HG02852 (cell line): Measurements from ENCODE around the gene ZBTB5.
A peak's percentile ranks its signal among the peaks of the same experiment; 100 is the strongest.

Experiments used
- ATAC-seq: cut with Tn5 transposase; IDR thresholded peaks from one replicate; pipeline ENCODE4 v1.9.1; 2021; ENCODE audit warnings: mild to moderate bottlenecking, moderate library complexity; ENCODE audit not compliant: unreplicated experiment

Gene ZBTB5

DNA sequence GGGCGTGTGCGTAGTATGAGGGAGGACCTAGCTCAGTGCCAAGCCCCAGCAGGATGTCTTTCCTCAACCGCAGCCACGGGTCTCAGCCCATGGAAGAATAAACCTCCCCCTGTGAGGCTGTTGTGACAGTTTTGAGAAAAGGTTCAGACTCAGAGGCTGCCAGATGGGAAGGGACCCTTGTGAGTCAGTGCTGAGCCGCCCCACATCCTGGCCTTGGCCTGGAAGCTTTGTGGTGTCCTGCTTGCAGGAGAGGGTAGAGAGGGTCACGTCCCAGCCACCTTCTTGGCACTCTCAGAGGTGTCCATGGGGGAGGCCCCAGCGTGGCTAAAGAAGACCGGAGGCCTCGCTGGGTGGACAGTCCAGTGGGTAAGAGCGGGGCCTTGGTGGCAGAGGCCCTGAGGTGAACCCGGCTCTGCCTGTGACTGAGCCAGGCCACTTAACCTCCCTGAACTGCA lies 39.9 kb downstream of the ZBTB5 start:
- no peak for ATAC-seq

DNA sequence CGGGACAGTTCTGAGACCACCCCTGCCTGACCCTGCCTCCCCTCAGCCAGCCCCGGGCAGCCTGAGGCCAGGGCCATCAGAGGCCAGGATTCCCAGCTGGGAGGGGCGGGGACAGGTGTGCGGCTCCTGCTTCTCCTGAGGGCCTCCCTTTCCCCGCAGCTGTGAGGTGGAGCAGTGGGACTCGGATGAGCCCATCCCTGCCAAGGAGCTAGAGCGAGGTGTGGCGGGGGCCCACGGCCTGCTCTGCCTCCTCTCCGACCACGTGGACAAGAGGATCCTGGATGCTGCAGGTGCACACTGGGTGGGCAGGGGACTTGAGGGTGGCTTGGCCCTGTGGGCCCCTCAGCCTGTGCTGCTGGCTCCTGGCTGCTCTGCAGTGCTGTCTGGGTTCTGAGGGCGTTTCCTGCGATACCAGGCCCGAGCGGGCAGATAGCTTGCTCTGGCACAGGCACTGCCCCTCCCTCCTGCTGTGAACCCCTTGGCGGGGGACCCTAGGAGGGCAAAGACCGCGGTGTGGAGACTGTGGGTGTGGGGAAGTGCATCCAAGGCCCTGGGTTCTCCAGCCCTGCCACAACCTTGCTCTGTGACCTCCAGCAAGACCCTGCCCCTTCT lies 40.5 kb downstream of the ZBTB5 start:
- ATAC-seq: no peak

DNA sequence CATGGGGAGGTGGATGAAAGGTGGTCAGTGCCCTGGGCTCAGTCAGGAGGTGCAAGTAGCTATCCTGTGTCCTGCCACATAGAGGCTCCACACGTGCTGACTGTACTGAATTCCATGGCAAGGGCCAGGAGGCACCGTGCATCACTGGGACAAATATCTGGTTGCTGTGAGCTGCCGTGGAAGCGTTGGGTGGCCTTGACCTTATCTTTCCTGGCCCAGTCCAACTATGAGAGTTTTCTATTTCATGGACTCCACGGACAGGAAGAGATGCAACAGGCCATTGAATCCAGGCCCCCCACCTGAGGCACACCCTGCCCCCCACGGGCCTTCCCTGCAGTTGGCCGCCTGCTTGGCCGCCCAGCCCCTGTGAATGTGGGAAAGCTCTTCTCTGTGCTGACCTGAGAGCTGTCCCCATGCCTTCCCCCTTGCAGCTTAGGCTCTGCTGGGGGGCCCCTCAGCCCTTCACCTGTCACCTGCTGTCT lies 41.0 kb downstream of the ZBTB5 start:
- no peak for ATAC-seq

DNA sequence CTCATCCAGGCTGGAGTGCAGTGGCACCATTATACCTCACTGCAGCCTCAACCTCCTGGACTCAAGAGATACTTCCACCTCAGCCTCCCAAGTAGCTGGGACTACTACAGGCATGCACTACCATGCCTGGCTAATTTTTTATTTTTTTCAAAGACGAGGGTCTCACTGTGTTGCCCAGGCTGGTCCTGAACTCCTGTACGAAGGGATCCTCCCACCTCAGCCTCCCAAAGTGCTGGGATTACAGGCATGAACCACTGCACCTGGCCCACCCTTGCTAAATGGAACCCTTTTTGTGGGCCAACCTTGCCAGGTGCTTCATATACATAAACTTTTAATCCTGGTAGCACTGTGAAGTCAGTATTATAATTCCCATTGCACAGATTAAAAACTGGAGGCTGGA lies 41.7 kb downstream of the ZBTB5 start:
- no peak for ATAC-seq

DNA sequence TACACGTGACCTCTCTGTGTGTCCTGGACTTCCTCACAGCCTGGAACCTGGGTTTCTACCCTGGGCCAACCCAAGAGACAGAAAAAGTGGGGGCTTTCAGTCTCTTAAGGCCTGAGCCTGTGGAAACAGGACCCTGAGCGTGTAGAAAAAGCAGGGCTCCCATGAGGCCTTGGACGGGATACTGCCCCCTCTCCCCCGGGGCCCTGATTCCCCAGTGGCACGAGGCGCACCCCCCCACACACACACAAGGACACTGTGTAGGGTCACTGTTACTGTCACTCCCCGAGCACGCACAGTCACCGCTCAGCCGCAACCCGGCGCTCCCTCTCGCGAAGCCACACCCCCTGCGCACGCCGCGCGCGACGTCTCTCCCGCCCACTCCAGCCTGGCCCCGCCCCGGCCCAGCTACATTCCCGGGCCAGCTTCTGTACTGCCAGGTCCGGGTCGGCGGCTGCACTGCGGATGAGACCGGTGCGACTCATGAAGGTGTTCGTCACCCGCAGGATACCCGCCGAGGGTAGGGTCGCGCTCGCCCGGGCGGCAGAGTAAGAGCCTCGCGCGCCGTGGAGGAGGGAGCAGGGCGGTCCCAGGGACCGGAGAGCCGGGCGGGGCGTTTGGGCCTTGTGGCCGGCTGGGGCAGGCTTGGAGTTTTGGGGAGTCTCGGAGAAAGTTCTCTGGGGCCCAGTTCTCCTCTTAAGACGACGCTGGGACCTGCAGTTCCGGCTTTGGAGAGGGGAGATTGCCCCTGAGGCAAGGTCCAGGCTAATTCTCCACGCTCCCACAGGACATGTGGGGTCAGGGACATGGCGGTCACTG lies 42.8 kb downstream of the ZBTB5 start, which contains the start of gene GRHPR:
Gene GRHPR (plus strand): TSS at position 408 of the 816 bp plus-strand sequence. CDS start 55 bp downstream, at position 463.
- ATAC-seq: peak; percentile 92

DNA sequence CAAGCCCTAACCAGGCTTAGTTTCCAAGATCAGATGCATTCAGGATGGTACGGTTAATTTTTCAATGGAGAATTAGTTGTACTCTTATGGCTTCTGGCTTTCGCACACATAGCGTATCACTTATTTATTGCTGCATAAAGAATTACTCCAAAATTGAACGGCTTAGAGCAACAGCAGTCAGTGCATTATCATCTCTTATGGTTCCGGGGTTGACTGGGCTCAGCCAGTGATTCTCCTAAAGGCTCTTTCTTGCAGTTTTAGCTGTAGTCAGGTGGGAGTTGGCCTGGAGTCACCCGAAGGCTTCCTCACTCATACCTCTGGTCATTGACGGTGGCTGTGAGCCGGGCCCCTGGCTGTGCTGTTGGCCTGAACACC lies 43.3 kb downstream of the ZBTB5 start:
- ATAC-seq: no peak

DNA sequence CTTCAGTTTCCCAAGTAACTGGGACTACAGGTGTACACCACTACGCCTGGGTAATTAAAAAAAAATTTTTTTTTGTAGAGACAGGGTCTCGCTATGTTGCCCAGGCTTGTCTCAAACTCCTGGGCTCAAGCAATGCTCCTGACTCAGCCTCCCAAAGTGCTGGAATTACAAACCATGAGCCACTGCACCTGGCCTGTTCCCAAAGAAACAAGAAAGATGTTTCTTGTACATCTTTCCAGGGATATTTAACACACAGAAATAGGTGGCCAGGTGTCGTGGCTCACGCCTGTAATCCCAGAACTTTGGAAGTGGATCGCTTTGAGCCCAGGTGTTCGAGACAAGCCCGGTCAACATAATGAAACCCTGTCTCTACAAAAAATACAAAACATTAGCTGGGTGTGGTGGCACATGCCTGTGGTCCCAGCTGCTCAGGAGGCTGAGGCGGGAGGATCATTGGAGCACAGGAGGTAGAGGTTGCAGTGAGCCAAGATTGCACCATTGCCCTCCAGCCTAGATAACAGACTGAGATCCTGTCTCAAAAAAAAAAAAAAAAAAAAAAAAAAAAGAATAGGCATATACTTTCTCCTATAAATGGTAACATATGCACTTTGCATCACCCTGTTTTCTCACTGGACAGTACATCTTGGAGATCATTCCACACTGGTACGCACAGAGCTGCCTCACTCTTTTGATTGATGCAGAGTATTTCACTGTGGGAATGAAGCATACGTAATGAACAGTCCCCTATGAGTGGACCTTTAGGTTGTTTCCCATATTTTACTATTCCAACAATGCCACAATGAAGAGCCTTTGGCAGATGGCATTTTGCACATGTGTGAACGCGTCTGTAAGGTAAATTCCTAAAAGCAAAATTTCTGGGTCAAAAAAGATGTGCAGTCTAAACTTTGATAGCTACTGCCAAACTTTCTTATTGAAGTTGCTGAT lies 44.7 kb downstream of the ZBTB5 start:
- no peak for ATAC-seq

DNA sequence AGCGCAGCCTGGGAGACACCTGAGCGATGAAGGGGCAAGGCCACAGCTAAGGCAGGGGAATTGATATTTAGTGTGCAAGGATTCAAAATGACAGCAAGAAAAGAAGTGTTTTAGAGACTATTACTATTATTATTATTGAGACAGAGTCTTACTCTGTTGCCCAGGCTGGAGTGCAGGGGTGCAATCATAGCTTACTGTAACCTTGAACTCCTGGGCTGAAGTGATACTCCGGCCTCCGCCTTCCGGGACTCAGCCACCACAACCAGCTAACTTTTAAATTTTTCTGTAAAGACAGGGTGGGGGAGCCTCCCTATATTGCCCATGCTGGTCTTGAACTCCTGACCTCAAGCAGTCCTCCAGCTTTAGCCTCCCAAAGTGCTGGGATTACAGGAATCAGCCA lies 46.0 kb downstream of the ZBTB5 start:
- no peak for ATAC-seq

DNA sequence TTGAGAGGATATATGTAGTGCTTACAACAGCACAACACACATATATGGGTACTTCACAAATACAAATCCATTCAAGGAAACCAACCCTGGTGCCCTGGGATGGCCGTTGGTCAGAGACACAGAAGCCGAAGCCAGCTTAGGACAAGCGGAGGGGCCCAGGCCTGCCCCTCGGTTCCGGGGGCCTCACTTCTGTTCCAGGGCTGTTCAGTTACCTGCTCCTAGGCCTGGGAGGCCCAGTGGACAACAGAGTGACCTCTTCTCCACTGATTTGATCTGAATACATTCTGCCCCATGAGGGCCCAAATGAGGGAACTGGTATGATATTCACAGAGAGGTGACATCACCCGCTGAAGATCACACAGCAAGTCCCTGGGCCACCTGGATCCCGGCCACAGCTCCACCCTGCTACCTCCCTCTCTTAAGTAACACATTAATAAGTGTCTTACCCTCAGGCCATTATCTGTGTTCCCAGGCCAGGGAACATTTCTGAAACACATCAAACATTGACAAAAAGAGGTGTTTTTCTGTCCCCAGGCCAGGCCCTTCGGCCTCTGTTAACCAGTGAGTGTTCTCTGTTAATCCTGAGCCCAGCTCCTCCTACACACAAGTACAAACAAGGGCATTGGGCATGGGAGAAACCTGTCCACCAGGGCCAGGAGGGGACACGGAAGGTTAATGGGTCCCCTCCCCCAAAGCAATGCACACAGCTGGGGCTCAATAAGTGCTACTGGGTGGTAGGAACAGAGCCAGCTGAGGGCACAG lies 47.2 kb downstream of the ZBTB5 start:
- ATAC-seq: no peak

DNA sequence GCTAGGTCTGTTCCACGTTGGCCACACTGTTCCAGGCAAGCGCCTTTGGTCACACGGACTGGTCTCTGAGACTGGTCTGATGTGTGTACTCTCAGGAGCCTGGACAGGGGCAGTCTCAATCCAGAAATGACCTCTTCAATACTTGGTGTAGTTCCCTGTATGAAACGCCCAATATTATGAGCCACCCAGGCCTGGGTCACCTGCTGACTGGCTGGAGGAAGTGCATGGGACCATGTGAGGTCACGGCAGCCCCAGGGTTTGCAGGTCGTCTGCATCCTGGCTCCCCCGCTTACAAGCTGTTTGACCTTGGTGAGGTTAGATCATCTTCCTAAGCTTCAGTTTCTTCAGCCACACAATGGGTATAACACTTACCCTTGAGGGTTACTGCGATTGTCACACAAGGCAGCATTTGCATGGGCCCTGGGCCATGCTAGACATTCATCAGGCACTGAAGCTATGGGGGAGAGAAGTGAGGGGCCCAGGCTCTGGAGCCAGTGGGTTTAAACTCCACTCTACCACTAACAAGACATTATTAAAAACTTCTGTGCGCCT lies 47.9 kb downstream of the ZBTB5 start:
- ATAC-seq: no peak

DNA sequence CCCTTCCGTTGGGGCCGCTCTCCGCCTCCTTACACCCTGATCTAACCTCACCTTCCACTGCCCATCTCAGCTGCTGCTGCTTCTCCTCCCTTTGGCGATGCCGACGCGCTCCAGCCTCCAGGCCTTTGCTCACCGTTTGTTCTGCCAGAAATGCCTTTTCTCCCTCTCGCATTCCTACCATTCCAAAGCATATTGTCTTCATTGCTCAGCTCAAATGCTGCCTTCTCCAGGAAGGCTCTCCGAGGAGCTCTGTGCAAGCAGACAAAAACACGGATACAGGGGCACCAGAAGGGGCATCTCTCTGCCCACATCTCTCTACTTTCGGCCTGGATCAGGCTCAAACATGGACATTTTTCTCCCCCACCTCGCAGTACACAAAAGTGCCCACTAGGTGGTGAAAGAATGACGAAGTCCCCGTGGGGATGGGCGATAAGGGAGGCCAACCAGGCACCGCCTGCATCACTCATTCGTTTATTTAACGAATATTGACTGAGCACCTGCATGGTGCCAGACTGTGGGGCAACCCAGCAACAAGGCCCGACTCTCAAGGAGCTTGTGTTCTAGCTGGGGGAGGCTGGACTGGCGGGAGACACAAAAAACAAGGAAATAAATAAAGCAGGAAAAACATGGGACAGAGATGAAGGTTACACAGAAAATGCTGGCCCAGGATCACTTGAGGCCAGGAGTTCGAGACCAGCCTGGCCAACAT lies 50.1 kb downstream of the ZBTB5 start:
- no peak for ATAC-seq

DNA sequence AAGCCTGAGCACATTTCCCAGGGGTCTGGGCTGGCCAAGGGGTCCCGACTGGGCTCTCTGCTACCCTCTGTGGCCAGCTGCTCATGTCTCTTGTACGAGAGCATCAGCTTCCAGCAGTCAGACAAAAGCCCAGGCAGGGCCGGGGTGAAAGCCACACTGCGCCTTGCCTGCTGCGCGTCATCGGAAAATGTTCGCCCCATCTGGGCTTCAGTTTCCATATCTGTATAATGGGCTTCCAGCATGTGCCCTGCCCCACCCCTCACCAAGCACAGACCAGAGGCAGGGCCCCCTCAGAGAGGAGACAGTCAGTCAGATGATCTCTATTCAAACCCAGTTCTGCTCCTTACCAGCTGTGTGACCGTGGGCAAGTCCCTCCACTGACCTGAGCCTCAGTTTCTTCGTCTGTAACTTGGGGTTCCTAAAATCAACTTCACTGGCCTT lies 50.7 kb downstream of the ZBTB5 start:
- no peak for ATAC-seq

DNA sequence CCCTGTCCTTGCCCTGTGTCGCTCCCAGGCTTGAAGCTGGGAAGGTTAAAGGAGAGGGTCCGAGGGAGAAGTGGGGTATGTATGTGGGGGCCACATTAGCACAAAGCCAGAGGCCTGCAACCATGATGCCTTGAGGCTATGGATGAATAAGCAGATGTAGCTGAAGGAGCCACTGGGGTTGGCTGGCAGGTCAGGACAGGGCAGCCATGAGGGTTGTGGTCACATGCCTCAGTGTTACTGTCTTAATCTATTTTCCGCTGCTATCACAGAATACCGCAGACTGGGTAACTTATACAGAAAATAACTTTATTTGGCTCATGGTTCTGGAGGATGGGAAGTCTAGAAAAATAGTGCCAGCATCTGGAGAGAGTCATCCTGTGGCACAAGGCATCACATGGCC lies 51.9 kb downstream of the ZBTB5 start:
- no peak for ATAC-seq

DNA sequence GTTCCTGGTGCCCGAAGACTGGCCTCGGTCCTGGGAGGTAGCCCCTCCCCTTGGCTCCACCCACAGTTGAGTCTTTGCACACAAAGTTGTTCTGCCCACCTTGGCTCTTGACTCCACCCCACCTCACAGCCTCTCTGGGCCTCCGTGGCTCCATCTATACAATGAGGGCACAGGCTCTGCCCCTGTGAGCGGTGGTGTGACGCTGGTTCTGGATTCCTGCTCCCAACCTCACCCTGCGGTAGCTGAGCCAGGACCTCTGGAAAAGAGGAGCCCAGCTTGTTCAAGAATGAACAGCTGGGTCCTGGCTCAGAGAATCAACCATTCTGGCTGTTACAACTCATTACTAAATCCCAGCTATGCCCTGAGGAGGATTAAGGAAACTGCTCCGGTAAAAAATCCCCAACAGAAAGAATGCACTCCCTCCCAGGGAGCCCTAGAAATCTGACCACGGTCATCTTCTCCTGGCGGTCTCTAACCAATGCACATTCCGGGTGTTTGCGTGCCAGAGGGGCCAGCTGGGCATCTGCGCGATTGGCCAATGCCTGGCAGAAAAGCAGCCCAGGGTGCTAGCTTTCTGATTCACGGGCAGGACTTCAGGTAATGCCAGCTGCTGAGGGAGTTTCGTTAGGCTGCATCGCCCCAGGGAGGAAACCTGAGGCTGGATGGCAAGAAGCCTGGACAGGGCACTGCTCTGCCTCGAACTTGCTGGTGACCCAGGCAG lies 52.7 kb downstream of the ZBTB5 start:
- ATAC-seq: no peak

DNA sequence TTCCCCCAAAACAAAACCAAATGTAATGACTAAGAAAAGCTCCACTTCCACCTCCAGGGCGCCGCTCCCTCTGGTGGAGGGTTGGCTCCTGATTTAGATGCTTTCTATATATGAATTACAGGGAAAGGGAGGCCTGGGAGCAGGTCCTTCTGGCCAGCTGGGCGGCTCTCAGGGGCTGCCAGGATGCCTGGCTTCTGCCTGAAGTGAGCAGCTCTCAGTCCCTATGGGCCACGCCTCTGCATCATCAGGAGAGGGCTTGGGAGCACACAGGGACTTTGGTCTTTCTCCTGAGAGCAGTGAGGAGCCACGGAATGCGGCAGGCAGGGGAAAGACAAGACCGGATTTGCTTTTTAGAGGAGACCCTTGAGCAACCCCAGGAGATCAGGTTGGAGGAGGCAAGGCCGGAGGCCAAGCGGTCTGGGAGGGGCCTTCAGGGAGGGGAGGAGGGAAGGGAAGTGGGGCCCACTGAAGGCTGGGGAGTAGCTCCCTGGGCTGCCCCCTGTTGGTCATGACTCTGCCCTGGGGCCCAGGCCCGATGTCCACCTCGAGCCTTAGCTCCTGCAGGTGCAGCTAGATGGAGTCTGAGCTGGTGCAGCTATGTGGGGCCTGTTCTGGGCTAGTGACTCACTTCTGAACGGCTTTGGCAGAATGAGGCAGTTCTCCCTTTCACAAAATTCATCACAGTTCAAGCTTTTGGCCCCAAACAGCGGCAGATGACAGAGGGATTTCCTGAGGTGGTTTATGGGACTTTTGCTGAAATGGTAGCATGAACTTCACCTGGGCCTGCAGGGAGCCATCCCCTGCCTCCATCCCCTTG lies 54.1 kb downstream of the ZBTB5 start:
- peak; percentile 27 for ATAC-seq

DNA sequence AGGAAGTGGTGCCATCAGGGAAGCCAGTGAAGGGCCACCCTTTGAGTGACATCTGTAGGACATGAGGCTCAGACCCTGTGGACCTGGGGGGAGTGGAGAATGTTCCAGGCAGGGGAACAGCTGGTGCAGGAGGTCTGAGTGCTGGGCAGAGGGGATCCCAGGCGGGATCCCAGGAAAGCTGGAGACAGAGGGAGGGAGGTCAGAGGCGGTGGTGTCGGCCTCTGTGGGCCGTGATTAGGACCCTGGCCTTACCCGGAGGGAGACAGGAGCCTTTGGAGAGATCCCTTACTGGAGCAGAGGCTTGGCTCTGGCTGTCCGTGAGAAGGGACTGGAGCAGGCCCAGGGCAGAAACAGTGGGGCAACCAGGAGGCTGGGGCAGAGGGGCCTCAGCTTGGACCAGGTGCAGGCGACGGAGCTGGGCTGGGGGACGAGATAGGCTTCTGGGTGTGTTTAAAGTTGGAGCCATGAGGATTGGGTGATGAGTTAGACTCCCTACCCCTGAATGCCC lies 54.8 kb downstream of the ZBTB5 start:
- ATAC-seq: no peak

DNA sequence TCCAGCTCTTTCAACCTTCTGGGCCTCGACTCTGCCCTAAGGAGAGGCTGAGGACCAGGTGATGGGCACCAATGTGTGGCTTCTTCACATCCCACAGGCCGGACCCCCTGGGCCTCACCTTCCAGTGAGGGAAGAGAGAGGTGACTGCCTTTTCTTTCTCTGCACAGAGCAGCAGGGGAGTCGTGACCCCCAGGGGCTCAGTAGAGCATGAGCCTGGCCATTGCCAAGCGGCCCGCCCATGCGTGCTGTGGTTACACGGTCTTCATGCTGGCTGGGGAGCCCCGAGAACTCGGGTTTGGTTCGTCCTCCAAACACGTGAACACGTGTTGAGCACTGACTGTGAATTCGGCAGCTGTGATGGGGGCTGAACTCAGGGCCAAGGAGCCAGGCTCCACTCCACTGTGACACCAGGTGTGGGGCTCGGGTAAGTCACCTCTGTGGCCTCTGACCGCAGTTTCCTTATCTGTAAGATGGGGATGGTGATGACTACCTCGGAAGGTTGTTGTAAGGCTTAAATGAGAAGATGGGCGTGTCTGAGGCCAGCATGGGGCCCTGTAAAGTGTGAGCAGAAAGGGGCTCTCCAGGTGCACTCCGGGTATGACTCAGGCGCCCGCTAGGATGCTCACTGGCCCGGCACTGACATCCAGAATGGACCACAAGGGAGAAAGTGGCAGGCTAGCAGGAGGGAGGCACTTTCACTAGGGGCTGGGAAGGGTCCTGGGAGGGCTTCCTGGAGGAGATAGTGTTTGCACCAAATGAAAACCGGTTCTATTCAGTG lies 56.1 kb downstream of the ZBTB5 start:
- peak; percentile 84 for ATAC-seq
